Effector CD8-positive, alpha-beta T cell (primary cell): ENCODE results near the gene SLC25A29.
"Not testable (repeated sequence)": the region's sequence is repeated elsewhere in the genome, so short reads cannot be mapped to it uniquely, and the experiment has no call there.

Experiments used
- DNase-seq: peaks from one replicate; lab custom pipeline; 2025; lab: John Stamatoyannopoulos, UW
- total RNA-seq, 4 experiments: gene quantifications; one replicate each; lab custom pipeline; 2026; lab: John Stamatoyannopoulos, UW

SLC25A29 gene, protein sequence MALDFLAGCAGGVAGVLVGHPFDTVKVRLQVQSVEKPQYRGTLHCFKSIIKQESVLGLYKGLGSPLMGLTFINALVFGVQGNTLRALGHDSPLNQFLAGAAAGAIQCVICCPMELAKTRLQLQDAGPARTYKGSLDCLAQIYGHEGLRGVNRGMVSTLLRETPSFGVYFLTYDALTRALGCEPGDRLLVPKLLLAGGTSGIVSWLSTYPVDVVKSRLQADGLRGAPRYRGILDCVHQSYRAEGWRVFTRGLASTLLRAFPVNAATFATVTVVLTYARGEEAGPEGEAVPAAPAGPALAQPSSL
- 13.9 to 54.3 (median 30.0) reads per million in 4 experiments for total RNA-seq

DNA sequence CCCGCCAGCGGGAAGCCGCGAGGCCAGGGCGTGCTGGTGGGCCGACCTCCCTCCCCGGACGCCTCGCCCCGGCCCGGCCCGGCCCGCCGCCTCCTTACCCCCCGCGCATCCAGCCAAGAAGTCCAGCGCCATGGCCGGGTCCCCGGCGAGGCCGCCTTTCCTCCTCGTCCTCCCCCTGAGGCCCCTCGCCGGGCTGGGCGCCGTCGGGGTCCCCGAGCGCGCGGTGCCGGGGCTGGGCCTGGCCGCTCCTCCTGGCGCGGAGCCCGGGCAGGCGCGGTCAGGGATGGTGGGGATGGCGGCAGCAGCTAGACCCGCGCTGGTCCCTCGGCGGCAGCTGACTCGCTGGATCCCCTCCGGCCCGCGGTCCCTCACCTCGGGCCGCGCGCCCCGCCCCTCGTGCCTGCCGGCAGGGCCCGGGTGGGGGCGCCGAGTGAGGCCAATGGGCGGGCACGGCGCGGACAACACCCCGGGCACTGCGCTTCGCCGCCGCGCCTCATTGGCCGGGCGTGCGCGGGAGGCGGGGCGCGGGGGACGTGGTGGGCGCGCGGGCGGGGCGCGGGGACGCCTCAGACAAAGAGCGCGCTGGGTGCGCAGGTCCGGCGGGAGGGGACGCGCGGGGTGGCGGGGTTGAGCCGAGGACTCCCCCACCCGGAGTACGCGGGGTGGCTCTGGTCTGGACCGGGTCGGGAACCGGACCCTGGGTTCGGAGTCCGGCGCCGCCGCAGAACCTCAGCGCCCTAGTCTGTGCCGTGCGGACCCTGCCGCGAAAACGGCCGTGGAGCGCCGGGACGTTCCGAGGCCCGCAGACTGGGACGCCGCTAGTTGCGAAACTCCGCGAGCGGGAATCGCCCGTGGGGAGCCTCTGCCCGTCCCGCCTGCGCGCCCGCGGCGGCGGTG, at the start of gene SLC25A29:
Gene SLC25A29, minus strand, starts transcription at position 344 of the 897 bp plus-strand sequence. Its CDS starts 212 bp downstream, at position 132.
- peak; percentile 60 for DNase-seq

DNA sequence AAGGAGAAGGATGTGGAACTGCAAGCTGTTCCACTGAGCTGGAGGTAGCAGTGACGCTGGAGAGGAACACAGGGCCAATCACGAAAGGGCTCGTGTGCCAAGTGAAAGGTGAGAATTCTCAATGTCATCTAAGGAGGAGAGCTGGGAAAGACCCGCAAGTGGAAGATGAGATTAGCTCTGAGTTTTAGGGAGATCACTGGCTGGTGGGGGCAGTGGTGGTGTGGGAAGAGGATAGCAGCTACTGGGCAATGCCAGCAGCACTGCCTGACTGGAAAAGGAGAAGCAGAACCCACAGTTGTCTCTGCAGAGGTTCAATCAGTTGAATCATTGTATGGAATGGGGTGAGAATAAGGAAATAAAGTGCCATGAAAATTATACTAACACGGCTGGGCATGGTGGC, 44.7 kb upstream of the SLC25A29 start:
- no peak for DNase-seq

- no peak for DNase-seq
These were observed 44.2 kb upstream of the SLC25A29 start for GRCh38 chr14:100350276-100350926.

DNA sequence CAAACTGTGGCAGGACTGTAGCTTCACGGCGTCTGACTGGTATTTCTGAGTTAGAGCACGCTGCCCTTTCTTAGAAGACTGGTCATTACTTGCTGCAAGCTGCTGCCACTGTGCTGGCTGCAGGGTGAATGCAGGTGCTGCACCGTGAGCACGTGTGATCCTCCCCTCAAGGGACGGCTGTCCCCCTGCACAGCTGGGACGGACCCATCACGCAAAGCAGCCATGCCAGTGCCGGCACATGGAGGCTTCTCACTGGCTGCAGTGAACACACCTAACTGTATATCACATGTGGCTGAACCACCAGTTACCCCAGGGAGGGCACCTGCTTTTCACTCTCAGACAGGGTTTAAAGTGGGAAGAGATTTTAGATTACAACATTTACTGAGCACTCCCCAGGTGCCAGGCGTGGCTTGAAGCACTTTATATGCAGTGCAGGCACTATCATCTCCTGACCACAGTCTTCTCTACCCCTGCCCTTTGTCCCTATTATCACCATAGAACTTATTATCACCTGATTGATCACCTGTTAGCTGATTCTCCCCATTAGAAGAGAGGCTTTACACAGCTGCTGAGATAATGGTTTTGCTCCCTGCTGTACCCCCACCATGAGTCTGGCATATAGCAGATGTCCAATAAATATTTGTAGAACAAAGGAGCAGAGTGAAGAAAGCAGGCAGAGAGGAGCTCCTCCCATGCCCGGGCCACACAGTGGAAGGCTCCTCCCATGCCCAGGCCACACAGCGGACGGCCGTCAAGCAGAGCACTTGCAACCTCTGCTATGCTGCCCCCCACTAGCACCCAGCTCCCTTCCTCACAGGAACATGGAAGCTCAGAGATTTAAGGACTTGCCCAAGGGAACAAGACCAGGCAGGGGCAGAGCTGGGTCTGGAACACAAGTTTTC, 42.8 kb upstream of the SLC25A29 start:
- DNase-seq, result no peak

- DNase-seq, result no peak
These were observed 42.0 kb upstream of the SLC25A29 start for GRCh38 chr14:100348253-100348729.

DNA sequence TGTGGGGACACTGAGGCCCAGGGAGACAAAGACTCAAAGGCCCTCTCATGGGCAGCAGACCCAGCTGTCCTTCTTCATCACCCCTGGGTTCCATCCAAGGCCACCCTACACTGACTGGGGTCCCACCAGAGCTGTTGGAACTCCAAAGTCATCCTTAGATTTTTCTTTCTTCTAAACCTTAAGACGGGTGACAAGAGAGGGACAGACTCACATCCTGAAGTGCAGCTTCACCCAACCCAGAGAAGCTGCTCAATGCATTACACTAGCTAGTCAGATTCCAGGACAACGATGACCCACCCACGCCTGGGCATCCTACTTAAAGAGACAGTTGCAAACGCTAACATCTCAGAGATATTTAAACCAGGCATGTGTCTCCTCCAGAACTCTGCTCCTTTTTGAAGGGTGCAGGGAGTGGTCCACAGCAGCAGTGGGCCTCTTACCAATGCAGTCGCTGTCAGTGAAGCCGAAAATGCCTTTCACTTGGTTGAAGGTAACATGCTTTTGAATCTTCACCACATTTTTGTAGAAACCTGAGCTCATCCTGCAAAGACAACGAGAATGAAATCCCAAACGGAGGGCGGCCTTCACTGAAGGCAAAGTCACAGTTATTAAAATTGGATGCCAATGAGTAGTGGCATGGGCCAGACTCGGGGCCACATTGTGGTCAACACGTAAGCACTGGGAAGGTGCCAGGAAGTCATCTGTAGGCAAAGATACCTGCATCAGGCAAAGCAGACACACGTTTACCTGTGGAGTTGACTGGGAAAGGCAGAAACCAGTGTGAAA, 40.3 kb upstream of the SLC25A29 start:
- DNase-seq, result no peak

DNA sequence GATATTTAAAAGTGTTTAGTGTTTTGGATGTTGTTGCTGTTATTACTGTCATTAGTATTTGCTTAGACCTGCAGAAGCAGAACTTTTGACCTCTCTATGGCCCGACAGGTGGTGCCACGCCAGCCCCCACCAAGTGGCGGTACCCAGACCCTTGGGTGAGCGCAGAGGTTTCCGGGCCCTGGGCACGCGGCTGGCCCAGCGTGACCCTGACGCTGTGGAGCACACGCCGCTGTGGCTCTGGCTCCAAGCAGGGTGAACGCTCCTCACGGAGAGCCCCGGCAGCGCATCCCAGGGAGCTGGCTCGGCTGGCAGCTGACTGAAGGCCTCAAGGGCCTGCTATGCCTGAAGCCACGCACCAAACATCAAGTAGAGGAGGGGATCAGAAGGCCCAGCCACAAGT, 39.5 kb upstream of the SLC25A29 start:
- DNase-seq, result no peak

GRCh38 chr14:100344657-100345056, 38.4 kb upstream of the SLC25A29 start:
- DNase-seq, result not testable (repeated sequence)

DNA sequence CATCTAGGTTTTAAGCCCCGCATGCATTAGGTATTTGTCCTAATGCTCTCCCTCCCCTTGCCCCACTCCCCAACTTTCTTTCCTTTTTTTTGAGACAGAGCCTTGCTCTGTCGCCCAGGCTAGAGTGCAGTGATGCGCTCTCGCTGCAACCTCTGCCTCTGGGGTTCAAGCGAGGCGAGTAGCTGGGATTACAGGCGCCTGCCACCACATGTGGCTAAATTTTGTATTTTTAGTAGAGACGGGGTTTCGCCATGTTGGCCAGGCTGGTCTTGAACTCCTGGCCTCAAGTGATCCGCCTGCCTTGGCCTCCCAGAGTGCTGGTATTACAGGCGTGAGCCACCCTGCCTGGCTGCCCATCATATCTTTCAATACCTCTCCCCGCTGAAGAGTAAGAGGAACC, 36.6 kb upstream of the SLC25A29 start:
- DNase-seq, result not testable (repeated sequence)

- DNase-seq, result no peak
These were observed 36.0 kb upstream of the SLC25A29 start for GRCh38 chr14:100342195-100342594.

- DNase-seq, result no peak
These were observed 35.2 kb upstream of the SLC25A29 start for GRCh38 chr14:100341301-100342031.

GRCh38 chr14:100340423-100340813, 34.2 kb upstream of the SLC25A29 start:
- no peak for DNase-seq

DNA sequence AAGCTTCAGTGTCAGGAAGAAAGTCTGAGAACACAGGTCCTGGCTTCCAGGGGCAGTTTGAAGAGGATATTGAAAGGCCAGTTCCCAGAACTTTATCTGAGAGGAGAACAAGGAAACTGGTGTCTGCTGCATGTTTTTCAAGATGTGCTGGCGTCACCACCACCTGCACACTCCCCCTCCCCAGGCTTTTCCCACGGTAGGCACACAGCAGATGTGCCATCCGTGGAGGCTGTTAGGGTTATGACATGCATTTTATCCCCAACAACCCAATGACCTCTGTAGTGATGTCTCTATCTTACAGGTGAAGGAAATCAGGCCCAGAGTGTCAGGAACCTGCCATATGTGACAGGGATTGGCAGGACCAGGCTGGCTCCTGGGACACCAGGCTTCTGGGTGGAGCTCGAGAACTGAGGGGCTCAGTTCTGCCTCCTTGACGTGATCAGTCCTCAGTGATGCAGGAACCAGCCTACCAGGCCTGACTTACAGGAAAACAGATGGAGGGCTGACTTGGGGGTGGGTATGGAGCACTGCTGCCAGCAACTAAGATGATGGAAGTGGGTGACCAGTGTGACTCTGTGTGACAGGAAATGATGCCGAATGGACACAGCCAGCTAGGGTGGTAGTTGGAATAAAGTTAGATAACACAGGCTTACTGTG, 33.6 kb upstream of the SLC25A29 start:
- no peak for DNase-seq

- DNase-seq, result no peak
These were observed 30.6 kb upstream of the SLC25A29 start for GRCh38 chr14:100336618-100337530.

- DNase-seq, result no peak
These were observed 28.7 kb upstream of the SLC25A29 start for GRCh38 chr14:100334904-100335303.

- no peak for DNase-seq
These were observed 27.6 kb upstream of the SLC25A29 start for GRCh38 chr14:100333827-100334226.

GRCh38 chr14:100333311-100333710, 27.1 kb upstream of the SLC25A29 start:
- no peak for DNase-seq

DNA sequence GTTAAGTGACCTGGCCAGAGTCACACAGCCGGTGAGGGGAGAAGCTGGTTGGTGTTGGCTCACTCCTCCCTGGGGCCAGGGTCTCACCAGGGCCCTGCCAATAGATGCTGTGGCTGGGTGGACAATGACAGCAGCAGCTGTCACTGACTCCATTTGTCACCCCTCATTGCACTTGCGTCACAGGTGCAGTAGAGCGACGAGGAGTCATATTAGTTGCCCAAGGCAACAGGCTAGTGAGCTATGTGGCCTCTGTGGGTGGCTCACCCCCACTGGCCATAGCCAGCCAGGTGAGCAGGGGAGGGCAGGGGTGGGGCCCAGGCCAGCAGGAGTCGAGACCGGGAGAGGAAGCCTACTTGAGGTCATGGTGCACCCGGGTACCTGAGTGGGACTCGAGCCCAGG, 26.6 kb upstream of the SLC25A29 start:
- no peak for DNase-seq
